Epithelial cell of proximal tubule (primary cell): ENCODE results near the gene SLC44A2. TPM values are rescaled to one million over a fixed set of nuclear protein-coding genes. Genes with fewer than 3 reads are reported as not detected.
"Not testable (repeated sequence)": the region's sequence is repeated elsewhere in the genome, so short reads cannot be mapped to it uniquely, and the experiment has no call there.

Experiments used
- DNase-seq: peaks from one replicate; pipeline ENCODE4 v3.0.0-alpha.2; 2011; ENCODE audit warnings: low read depth
- H3K4me3 ChIP-seq: 2 replicates; pipeline ENCODE4 v1.5.1; 2011; ENCODE audit warnings: low read depth, mild to moderate bottlenecking, low read length
- total RNA-seq: library from RNA; depleted of rRNA; stranded (reverse); fragments of >200 nt; gene quantifications from 2 replicates; pipeline ENCODE4 v1.2.3, GENCODE V29; 2015
- TF ChIP-seq, protein P1 (sequence below): conservative IDR thresholded peaks from 2 replicates; pipeline ENCODE4 v1.5.1; 2012; ENCODE audit warnings: low read depth, mild to moderate bottlenecking, low read length

Gene SLC44A2
- total RNA-seq, 1 donor from 2014 or later: 48.5 TPM

DNA sequence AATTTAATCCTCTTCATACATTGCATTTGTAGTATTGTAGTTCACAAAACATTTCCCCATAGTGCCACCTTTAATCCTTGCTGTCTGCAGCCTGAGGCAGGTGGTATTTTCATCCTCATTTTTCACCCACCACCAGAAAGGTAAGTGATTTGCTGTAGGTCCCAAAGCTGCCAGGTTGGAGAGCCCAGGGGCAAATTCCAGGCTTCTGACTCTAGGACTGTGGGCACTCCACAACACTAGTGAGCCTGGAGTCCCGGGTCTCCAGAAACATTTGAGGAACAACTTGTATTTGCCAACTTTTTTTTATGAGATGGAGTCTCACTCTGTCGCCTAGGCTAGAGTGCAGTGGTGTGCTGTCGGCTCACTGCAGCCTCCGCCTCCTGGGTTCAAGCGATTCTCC, 35.0 kb downstream of the SLC44A2 start:
- TF ChIP-seq, protein P1, sequence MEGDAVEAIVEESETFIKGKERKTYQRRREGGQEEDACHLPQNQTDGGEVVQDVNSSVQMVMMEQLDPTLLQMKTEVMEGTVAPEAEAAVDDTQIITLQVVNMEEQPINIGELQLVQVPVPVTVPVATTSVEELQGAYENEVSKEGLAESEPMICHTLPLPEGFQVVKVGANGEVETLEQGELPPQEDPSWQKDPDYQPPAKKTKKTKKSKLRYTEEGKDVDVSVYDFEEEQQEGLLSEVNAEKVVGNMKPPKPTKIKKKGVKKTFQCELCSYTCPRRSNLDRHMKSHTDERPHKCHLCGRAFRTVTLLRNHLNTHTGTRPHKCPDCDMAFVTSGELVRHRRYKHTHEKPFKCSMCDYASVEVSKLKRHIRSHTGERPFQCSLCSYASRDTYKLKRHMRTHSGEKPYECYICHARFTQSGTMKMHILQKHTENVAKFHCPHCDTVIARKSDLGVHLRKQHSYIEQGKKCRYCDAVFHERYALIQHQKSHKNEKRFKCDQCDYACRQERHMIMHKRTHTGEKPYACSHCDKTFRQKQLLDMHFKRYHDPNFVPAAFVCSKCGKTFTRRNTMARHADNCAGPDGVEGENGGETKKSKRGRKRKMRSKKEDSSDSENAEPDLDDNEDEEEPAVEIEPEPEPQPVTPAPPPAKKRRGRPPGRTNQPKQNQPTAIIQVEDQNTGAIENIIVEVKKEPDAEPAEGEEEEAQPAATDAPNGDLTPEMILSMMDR: no peak
- no peak overlapping the region for H3K4me3 ChIP-seq
- no peak for DNase-seq

DNA sequence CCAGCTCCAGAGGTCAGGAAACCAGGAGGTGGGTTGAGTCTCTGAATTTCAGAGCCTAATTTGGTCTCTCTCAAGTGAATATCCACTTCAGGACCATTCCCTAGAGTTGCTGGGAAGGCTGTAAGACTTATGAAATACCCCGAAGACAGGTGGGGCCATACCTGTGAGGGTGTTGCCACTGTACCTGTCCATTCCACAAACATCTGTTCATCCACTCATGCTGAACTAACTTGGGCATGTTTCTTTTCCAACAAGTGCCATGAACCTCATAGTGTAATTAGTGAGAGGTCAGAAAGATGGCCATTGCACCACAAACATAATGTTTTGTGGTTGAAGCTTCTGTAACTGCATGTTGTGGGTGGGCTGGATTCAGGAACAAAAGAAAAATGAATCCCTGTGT, 36.6 kb downstream of the SLC44A2 start:
- H3K4me3 ChIP-seq: no peak overlapping the region
- DNase-seq: no peak
- TF ChIP-seq, protein P1: no peak

DNA sequence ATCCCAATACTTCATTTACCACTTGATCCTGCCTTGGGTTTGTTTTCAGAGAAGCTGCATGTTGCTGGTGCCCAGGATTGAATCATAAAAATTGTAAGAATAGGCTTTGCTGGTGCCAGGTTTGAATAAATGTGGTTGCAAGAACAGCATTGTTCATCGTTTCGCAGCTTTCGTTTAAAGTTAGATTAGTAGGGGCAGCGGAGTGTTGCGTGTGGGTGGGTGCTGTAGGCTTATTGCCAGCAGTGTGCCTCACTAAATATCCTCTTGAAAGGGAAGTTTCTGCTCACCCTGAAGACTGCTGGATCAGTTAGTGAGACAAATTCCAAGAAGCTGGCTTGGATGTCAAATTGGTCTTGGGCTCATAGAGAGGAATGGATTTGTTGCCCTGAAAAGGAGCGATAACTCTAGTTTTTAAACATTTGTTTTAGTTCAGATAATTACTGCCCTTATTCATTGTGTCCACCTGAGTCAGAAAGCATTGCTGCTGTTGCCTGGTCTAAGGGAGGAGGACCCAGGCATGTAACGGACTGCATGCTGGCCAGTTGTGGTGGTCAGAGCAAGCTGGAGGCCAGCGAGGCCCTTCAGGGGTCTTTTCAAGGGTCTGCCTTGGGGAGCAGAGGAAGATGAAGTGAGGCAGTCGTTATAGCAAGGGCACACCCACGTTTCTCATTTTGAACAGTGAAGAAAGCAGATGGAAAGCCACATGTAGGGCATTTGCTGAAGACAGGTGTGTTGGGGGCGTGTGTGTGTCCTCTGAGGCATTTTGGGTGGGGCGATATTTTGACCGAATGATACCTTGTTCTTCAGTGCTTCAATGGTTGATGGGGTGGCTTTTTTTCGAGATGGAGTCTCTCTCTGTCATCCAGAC, 37.3 kb downstream of the SLC44A2 start:
- DNase-seq: no peak
- H3K4me3 ChIP-seq: no peak overlapping the region
- TF ChIP-seq, protein P1: no peak

DNA sequence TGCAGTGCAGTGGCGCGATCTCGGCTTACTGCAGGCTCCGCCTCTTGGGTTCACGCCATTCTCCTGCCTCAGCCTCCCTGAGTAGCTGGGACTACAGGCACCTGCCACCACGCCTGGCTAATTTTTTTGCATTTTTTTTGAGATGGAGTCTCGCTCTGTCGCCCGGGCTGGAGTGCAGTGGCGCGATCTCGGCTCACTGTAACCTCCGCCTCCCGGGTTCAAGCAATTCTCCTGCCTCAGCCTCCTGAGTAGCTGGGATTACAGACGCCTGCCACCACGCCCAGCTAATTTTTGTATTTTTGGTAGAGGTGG, 37.9 kb downstream of the SLC44A2 start:
- DNase-seq, H3K4me3 ChIP-seq: not testable (repeated sequence)

DNA sequence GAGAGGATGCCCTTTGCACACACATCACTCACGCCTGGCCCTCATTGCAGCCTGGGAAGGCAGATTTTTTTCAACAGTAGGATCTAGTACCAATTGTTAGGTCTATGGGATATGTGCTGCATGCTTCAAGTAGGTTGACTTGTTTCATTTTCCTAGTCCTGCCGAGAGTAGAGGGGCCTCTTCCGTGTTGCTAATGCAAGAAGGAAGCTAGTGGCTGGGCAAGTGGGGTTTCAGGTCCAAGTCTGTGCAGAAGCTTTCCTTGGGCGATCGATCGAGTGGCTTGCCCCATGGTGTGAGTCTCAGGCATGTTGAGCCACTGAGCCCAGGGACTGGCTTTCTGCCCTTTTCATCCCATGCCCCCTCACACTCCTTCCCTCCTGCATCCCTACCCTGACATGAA, 42.5 kb downstream of the SLC44A2 start:
- no peak for DNase-seq
- TF ChIP-seq, protein P1: no peak
- H3K4me3 ChIP-seq: no peak overlapping the region

DNA sequence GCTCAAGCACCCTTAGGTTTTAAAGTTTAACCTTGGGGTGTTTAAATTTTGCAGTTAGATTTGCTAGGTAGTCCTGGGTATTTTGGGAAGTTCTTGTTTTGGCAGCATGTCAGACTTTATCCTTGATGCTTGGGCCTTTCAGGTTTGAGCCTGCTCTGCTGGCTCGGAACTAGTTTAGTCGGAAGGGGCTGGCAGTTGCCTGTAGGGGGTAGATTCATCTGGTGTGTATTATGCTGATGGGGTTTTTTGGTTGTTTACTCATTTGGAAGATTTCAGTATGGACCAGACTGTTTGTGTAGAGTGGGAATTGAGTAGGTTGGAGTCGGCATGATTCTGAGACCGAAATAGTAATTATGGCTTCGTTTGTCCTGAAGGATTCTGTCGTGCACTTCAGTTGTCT, 43.9 kb downstream of the SLC44A2 start:
- TF ChIP-seq, protein P1: no peak
- no peak overlapping the region for H3K4me3 ChIP-seq
- DNase-seq: no peak

DNA sequence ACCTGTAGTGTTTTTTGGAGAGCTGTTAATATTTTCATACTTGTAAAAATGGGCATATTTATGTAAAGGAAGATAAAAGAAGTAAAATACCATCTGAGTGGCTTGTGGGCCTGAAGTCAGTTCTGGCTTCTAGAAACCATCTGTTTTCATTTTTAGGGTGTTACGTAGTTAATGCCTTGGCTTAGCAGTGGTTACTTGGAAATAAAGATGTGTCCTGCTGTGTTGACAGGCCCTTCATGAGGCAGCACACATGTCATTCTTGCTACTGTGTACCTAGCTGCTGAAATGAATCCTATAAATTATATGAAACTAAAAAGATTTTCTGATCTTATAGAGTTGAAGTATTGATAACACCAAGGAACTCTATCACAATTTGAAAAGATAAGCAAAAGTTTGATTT, 44.8 kb downstream of the SLC44A2 start:
- no peak for DNase-seq
- no peak overlapping the region for H3K4me3 ChIP-seq
- TF ChIP-seq, protein P1: no peak
